Measurements from ENCODE around the gene IGFLR1.

- TF ChIP-seq CEBPB (IDR thresholded peaks at IDR 0.05) (no peak), MAX (IDR thresholded peaks at IDR 0.05) (no peak), REST (IDR thresholded peaks at IDR 0.05; ENCODE audit: low read depth) (no peak), ZBTB7A (IDR thresholded peaks at IDR 0.05; ENCODE audit: low read depth) (no peak), TAF1 (IDR thresholded peaks at IDR 0.05; ENCODE audit: low read depth) (no peak), EP300 (IDR thresholded peaks at IDR 0.05; ENCODE audit: borderline replicate concordance) (no peak), CREB1 (IDR thresholded peaks at IDR 0.05; ENCODE audit: low read depth) (no peak), RAD21 (IDR thresholded peaks at IDR 0.05; ENCODE audit: low read depth) (no peak), YY1 (IDR thresholded peaks at IDR 0.05; ENCODE audit: low read depth) (no peak)
Observed at GRCh38 chr19:35759697-35760096, 17.4 kb upstream of the IGFLR1 start.
